ENCODE results near the gene GSG1L2. TPM values are rescaled to one million over a fixed set of nuclear protein-coding genes. Genes with fewer than 3 reads are reported as not detected.

Gene GSG1L2
- total RNA-seq, 2 experiments from 2014 or later: not detected

DNA sequence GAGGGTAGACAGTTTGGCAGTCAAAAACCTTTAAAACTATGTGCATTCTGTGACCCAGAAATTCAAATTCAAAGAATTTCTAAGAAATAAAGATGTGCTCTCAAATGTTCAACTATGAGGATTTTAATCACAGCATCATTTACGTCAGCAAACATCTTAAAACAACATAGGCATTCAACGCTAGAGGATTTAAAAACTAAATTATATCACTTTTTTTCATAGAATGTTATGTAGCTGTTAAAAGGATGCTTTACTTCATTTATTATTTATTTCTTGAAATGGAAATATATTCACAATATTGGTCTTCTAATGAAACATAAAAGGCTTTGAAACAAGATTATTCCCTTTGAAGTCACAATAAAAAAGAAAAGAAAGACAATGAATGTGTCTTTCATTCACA is 7.5 kb upstream of the GSG1L2 start:
- TF ChIP-seq, protein P1, sequence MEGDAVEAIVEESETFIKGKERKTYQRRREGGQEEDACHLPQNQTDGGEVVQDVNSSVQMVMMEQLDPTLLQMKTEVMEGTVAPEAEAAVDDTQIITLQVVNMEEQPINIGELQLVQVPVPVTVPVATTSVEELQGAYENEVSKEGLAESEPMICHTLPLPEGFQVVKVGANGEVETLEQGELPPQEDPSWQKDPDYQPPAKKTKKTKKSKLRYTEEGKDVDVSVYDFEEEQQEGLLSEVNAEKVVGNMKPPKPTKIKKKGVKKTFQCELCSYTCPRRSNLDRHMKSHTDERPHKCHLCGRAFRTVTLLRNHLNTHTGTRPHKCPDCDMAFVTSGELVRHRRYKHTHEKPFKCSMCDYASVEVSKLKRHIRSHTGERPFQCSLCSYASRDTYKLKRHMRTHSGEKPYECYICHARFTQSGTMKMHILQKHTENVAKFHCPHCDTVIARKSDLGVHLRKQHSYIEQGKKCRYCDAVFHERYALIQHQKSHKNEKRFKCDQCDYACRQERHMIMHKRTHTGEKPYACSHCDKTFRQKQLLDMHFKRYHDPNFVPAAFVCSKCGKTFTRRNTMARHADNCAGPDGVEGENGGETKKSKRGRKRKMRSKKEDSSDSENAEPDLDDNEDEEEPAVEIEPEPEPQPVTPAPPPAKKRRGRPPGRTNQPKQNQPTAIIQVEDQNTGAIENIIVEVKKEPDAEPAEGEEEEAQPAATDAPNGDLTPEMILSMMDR (IDR thresholded peaks at IDR 0.05): no peak
- DNase-seq (no peak), ATAC-seq (ENCODE audit: poor library complexity) (no peak)
- no peak overlapping the region for H3K27ac ChIP-seq (ENCODE audit: low read depth in 1 of 2, low read length in 2 of 2)
- Mint-ChIP-seq H3K4me1 (ENCODE audit: low read depth) (no peaks in the 10 kb centered on the region), H3K27me3 (peaks cover 7% of the 10 kb centered on the region), H3K36me3 (ENCODE audit: low read depth) (no peaks in the 10 kb centered on the region), H3K27ac (no peak overlapping the region), H3K9me3 (no peaks in the 10 kb centered on the region), H3K4me3 (no peak overlapping the region)
- no peak overlapping the region for H3K4me3 ChIP-seq (ENCODE audit: low read length)
- H3K4me1 ChIP-seq (ENCODE audit: insufficient read depth, low read length): no peaks in the 10 kb centered on the region
- no peaks in the 10 kb centered on the region for H3K9me3 ChIP-seq (ENCODE audit: control insufficient read depth in 1 of 2, insufficient read depth in 1 of 2, low read length in 2 of 2)
- H3K27me3 ChIP-seq (ENCODE audit: control insufficient read depth in 1 of 2, insufficient read depth in 2 of 2, low read length in 2 of 2): peaks cover 0 to 7% of the 10 kb centered on the region in 2 experiments
- POLR2A ChIA-PET: no interaction called here
- CTCF ChIA-PET: no interaction called here
- intact Hi-C loops (cut with DNase I, micrococcal nuclease): no loop called here
- H3K36me3 ChIP-seq (ENCODE audit: insufficient read depth, low read length): no peaks in the 10 kb centered on the region

- Histone ChIP-seq H3K4me1 (ENCODE audit: insufficient read depth, low read length) (no peaks in the 10 kb centered on the region), H3K27ac (ENCODE audit: low read depth in 1 of 2, low read length in 2 of 2) (no peak overlapping the region), H3K4me3 (ENCODE audit: low read length) (no peak overlapping the region), H3K36me3 (ENCODE audit: insufficient read depth, low read length) (no peaks in the 10 kb centered on the region), H3K27me3 (ENCODE audit: control insufficient read depth in 1 of 2, insufficient read depth in 2 of 2, low read length in 2 of 2) (peaks cover 0 to 7% of the 10 kb centered on the region in 2 experiments), H3K9me3 (ENCODE audit: control insufficient read depth in 1 of 2, insufficient read depth in 1 of 2, low read length in 2 of 2) (peaks cover 0 to 4% of the 10 kb centered on the region in 2 experiments)
- Mint-ChIP-seq H3K27me3 (peaks cover 7% of the 10 kb centered on the region), H3K27ac (no peak overlapping the region), H3K4me1 (ENCODE audit: low read depth) (no peaks in the 10 kb centered on the region), H3K36me3 (ENCODE audit: low read depth) (no peaks in the 10 kb centered on the region), H3K4me3 (no peak overlapping the region), H3K9me3 (no peaks in the 10 kb centered on the region)
- ChIA-PET POLR2A (no interaction called here), CTCF (no interaction called here)
- intact Hi-C loops (cut with DNase I, micrococcal nuclease): no loop called here
- DNase-seq (no peak), ATAC-seq (ENCODE audit: poor library complexity) (no peak)
- TF ChIP-seq, protein P1 (IDR thresholded peaks at IDR 0.05): no peak
Observed at GRCh38 chr17:9828296-9829295, 6.7 kb upstream of the GSG1L2 start.

DNA sequence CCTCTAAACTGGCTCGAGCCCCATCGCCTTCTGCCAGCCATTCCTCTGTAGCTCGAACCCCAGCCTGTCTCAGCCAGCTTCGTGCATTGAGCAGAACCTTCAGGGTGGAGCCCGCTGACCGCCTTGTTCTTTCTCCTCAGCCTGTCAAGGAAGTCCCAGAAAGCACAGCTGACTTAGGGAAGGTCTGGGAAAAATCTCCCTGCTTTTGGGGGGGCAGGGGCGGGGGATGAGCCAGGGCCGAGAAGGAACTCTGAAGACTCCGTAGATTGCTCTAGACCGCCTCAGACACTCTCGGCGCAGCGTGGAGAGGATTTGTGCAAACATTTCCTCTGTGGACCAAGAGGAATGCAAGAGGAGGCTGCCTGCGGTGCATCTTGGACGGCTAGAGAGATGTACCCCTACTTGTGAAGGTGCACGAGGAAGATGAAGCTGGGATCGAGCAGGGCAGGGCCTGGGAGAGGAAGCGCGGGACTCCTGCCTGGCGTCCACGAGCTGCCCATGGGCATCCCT is 3.8 kb upstream of the GSG1L2 start, which contains the start of gene GLP2R:
TSS of gene GLP2R (plus strand) at position 284 of the 510 bp plus-strand sequence. CDS start at position 424, 140 bp downstream.
- intact Hi-C loops (cut with DNase I, micrococcal nuclease): no loop called here
- CTCF ChIA-PET: no interaction called here
- H3K36me3 Mint-ChIP-seq (ENCODE audit: low read depth): no peaks in the 10 kb centered on the region
- DNase-seq (no peak), ATAC-seq (ENCODE audit: poor library complexity) (no peak)
- no peaks in the 10 kb centered on the region for H3K4me1 Mint-ChIP-seq (ENCODE audit: low read depth)
- Histone ChIP-seq H3K27ac (ENCODE audit: low read depth in 1 of 2, low read length in 2 of 2) (no peak within 1 kb of the TSS), H3K36me3 (ENCODE audit: insufficient read depth, low read length) (no peaks in the 10 kb centered on the region), H3K27me3 (ENCODE audit: control insufficient read depth in 1 of 2, insufficient read depth in 2 of 2, low read length in 2 of 2) (peaks cover 0 to 7% of the 10 kb centered on the region in 2 experiments), H3K4me3 (ENCODE audit: low read length) (no peak within 1 kb of the TSS), H3K9me3 (ENCODE audit: control insufficient read depth in 1 of 2, insufficient read depth in 1 of 2, low read length in 2 of 2) (peaks cover 0 to 10% of the 10 kb centered on the region in 2 experiments), H3K4me1 (ENCODE audit: insufficient read depth, low read length) (no peaks in the 10 kb centered on the region)
- POLR2A ChIA-PET: no interaction called here
- H3K27me3 Mint-ChIP-seq: peaks cover under 1% of the 10 kb centered on the region
- H3K27ac Mint-ChIP-seq: no peak within 1 kb of the TSS
- no peaks in the 10 kb centered on the region for H3K9me3 Mint-ChIP-seq
- no peak within 1 kb of the TSS for H3K4me3 Mint-ChIP-seq
- TF ChIP-seq, protein P1 (IDR thresholded peaks at IDR 0.05): no peak

All from CD4-positive, alpha-beta T cell (primary cell).